Mesenteric fat pad (tissue), 1 donor: ENCODE data around the gene TSSC4. TPM values are rescaled to one million over a fixed set of nuclear protein-coding genes. Genes with fewer than 3 reads are reported as not detected.

Experiments used
- DNase-seq: peaks from one replicate; pipeline ENCODE4 v3.0.0-alpha.2; 2020; ENCODE audit warnings: low spot score
- total RNA-seq: library from RNA; stranded (reverse); fragmentation: NEBNext Ultra II Directional; extraction: Animal tissue kit (Norgen Biotek cat#: 25700); gene quantifications from one replicate; pipeline ENCODE4 v1.2.1, GENCODE V29; 2021
- donor health status: DM: yes; HTN: yes; CAD: no.

The TSSC4 gene
- total RNA-seq, 1 donor from 2014 or later: 55.2 TPM

- DNase-seq: no peak
These were observed 30.8 kb downstream of the TSSC4 start for GRCh38 chr11:2431395-2431794.

- no peak for DNase-seq
These were observed 31.6 kb downstream of the TSSC4 start for GRCh38 chr11:2432171-2432621.

DNA sequence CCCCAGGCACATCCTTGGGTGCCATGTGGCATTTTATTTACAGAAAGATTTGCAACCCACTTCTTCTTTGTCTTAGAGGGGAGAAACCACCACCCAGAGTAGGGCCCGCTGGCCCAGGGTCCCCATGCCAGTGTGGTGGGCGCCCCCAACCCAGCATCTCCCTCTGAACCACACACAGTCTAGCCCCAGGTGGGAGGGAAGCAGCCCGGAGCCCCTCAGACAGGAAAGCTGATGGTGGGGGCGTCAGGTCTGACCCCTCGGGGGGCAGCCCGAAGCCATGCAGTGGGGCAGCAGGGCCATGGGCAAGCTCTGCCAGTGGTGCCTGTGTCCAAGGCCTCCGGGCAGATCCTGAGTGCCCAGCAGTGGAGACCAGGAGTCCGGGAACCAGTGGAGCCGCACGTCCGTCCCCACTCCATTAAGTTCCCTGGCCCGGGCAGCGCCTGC is 32.1 kb downstream of the TSSC4 start:
- DNase-seq: no peak

DNA sequence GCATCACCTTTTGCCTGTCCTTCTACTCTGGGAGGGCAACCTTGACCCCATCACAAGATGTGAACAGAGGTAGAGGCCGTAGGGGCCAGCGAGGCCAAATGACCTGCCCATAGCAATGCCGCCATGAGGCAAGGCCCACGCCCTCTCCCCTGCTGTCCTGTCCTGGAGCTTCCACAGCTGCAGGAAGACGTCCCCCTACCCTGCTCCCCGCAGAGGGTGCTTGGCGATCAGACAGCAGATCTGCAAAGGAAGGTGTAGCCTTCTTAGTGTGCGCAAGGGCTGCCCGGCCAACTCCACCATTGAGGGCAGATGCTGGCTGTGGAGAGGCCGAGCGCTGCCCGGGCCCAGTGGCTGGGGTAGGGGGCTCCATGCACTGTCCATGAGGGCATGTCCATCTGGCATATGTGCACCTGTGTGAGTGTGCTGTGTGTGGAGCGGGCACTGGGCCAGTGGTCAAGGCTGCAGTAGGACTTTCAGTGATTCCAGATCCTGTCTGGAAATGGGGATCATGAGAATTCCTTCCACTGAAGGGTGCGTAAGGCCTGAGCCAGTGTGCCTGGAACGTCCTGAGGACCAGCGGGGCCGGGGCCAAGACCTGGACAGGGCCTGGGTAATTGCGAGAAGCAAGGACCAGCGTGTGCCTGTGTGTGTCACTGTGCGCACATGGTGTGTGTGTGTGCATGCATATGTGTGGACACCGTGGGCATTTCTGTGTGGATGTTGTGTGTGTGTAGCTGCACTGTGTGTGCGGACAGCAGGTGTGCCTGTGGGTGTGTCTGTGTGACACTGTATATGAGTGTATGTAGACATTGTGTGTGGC is 32.8 kb downstream of the TSSC4 start:
- DNase-seq: no peak

GRCh38 chr11:2434008-2434407 is 33.5 kb downstream of the TSSC4 start:
- no peak for DNase-seq

DNA sequence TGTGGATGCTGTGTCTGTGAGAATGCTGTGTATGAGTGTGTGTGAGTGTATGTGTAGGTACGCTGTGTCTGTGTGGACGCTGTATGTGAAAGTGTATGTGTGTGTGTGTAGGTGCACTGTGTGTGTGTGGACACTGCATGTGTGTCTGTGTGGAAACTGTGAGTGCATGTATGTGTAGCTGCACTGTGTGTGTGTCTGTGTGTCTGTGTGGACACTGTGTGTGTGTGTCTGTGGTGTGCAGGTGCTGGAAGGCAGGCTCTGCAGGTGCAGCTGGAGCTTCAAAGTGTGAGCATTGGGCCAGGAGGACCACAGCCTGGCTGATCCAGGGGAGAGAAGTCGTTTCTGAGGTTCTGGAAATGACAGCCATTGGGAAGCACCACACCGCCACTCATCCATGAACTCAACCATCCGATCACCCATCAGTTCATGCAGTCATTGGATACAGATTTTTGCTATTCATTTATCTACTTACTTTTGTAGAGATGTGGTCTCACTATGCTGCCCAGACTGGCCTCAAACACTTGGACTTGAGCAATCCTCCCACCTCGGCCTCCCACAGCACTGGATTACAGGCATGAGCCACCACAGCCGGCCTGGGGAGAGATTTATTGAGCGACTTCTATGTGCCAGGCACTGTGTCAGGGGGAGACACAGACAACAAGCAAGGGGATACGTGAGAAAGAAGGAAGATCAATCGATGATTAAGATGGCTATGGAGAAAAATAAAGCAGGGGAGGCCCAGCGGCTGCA is 34.1 kb downstream of the TSSC4 start:
- DNase-seq: no peak

DNA sequence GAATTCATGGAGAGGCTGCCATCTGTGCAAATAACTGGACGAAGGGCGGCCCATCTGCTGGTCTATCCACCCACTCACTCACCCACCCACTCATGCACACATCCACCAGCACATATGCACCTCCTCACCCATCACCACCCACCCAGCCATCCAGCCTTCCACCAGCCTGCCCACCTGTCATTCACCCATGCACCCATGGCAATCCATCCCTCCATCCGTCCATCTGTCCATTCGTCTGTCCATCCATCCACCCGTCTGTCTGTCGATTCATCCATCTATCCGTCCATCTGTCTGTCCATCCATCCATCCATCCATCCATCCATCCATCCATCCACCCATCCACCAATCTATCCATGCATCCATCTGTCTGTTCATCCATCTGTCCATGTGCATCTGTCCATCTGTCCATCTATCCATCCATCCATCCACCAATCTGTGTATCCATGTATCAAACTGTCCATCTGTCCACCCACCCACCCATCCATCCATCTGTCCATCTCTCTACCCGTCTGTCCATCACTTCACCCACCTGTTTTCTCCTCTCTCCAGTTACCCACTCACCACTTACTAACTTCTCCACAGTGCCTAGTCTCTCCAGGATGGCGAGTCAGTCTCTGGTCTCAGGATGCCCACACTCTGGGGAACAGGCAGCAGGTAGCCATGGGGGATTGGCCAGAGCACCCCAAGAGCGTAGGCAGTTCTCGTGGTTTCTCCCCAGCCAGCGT is 34.9 kb downstream of the TSSC4 start:
- no peak for DNase-seq

GRCh38 chr11:2436013-2436520 is 35.5 kb downstream of the TSSC4 start:
- no peak for DNase-seq

GRCh38 chr11:2436521-2437031 is 36.0 kb downstream of the TSSC4 start:
- DNase-seq: no peak

DNA sequence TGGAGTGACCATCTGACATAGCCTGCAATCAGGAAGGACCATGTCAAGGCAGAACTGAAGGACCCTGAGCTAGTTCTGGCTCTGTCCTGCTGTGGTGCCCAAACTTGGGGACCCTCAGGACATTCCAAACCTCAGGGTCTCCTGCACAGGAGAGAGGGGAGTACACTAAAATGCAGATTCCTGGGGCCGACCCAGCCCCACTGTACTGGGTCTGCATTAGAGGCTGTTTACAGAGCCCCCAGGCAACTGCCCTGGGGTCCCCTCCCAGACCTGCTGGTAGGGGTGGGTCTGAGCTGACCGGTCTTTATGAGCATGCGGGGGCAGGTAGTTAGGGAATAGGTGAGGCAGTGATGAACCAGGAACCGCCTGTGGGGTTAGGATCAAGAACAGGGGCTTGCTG is 37.0 kb downstream of the TSSC4 start:
- no peak for DNase-seq

DNA sequence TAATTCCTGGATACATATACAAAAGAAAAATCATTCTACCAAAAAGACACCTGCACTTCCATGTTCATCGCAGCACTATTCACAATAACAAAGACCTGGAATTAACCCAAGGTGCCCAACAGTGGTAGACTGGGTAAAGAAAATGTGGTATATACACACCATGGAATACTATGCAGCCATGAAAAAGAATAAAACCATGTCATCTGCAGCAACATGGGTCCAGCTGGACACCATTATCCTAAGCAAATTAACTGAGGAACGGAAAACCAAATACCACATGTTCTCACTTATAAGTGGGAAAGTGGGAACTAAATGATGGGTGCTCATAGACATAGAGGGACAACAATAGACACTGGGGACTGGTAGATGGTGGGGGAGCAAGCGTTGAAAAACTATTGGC is 39.3 kb downstream of the TSSC4 start:
- no peak for DNase-seq

- no peak for DNase-seq
These were observed 40.1 kb downstream of the TSSC4 start for GRCh38 chr11:2440646-2441045.

- no peak for DNase-seq
These were observed 40.6 kb downstream of the TSSC4 start for GRCh38 chr11:2441171-2441570.

GRCh38 chr11:2442589-2442988 is 42.0 kb downstream of the TSSC4 start:
- no peak for DNase-seq

GRCh38 chr11:2443406-2443805 is 42.9 kb downstream of the TSSC4 start:
- no peak for DNase-seq

- no peak for DNase-seq
These were observed 43.6 kb downstream of the TSSC4 start, which contains the start of gene TRPM5 for GRCh38 chr11:2443881-2444820. TSS of gene TRPM5 (minus strand) at chr11:2444514. CDS start at chr11:2423036, 21,478 bp downstream.

DNA sequence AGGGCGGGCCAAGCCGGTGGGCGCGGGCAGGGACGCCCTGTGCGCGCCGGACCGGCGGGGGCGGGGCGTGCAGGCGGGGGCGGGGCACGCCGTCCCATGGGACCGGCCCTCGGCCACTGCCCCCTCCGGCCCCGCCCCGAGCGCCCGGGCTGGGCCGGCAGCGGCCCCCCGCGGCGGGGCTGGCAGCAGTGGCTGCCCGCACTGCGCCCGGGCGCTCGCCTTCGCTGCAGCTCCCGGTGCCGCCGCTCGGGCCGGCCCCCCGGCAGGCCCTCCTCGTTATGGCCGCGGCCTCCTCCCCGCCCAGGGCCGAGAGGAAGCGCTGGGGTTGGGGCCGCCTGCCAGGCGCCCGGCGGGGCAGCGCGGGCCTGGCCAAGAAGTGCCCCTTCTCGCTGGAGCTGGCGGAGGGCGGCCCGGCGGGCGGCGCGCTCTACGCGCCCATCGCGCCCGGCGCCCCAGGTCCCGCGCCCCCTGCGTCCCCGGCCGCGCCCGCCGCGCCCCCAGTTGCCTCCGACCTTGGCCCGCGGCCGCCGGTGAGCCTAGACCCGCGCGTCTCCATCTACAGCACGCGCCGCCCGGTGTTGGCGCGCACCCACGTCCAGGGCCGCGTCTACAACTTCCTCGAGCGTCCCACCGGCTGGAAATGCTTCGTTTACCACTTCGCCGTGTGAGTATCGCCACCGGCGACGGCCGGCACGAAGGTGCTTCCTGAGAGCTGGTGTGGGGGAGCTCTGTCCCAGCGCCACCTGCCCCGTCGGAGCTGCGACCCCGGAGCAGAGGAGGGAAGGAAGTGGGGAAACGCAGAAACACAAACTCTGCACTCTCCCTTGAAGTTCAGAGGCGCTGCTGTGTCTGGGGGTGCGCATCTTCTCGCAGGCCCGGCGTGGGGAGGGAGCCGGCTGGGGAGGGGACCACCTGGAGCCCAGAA is 44.5 kb downstream of the TSSC4 start, which contains the start of gene KCNQ1:
Gene KCNQ1 (plus strand): TSS at position 188 of the 925 bp plus-strand sequence. CDS start 91 bp downstream, at position 279.
- no peak for DNase-seq

DNA sequence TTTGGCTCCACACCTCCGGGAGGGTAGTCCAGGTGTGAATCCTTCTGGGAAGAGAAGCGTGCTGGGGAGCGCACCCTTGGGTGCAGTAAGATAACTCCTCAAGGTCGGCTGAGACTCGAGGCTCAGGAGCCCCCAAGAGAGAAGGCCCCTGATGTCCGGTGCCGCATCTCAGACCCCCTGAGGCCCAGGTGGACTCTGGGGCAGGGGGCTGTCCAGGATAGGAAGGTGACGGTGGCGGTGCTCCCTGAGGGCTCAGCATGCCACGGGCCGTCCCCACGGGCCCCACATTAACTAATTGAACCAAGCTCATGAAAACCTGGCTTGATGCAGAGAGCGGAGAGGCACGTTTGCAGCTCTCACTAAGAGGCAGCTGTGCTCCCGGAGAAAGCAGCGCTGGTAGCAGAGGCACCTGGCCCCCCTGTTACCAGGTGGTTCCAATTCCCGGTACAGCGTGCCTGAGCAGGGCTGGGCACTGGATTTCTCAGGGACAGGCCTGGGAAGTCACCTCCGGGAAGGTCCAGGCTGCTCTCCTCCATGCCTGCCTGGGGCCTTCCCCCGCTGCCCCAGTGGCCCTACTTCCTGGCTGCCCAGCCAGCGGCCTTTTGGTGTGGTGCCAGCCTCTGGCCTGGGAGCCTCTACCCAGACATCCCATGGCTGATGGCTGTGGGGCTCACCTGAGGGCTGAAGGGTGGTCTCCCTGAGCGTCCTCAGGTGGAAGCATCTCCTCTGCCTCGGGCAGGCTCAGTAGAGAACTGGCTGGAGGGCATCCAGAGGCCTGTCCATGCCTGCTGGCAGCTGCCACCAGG is 45.4 kb downstream of the TSSC4 start:
- no peak for DNase-seq
